HEK293 (cell line): Measurements from ENCODE around the gene AXDND1.

Experiments used
- CTCF ChIA-PET: fragments of 350-600 bp; formaldehyde crosslinking; extraction: SDS; loops from one replicate; lab custom pipeline; 2021; ENCODE audit warnings: antibody characterized with exemption; lab: Yijun Ruan, JAX
- POLR2A ChIA-PET: fragments of 300-600 bp; formaldehyde crosslinking; extraction: SDS; loops from one replicate; lab custom pipeline; 2020; ENCODE audit warnings: antibody characterized with exemption, inconsistent platforms; lab: Yijun Ruan, JAX
- H3K27ac ChIP-seq: fragments of 200-500 bp; sonication (Bioruptor generic); 2 replicates; pipeline ENCODE4 v1.5.1; 2014; ENCODE audit warnings: low read depth, low read length, control low read depth, inconsistent platforms; ENCODE audit errors: extremely low read depth
- H3K36me3 ChIP-seq, 2 experiments: fragments of 200-500 bp in 1 of 2; sonication (Bioruptor generic) in 1 of 2; 1 replicate in 1 of 2; 2 replicates in 1 of 2; pipeline ENCODE4 v1.5.1; 2014 to 2017; ENCODE audit warnings: inconsistent platforms in 2 of 2, low read length in 2 of 2; ENCODE audit not compliant: control insufficient read depth in 2 of 2, insufficient read depth in 1 of 2
- H3K4me1 ChIP-seq: fragments of 200-500 bp; sonication (Bioruptor generic); 2 replicates; pipeline ENCODE4 v1.5.1; 2014; ENCODE audit warnings: mild to moderate bottlenecking, low read length, inconsistent platforms; ENCODE audit not compliant: control insufficient read depth, insufficient read depth
- H3K4me3 ChIP-seq: 2 replicates; pipeline ENCODE4 v1.5.1; 2011; ENCODE audit warnings: low read depth, mild to moderate bottlenecking, control low read depth, low read length, moderate library complexity
- H3K9me3 ChIP-seq: fragments of 200-500 bp; sonication (Bioruptor generic); 2 replicates; pipeline ENCODE4 v1.5.1; 2014; ENCODE audit warnings: low read depth, low read length, inconsistent platforms; ENCODE audit not compliant: control insufficient read depth, insufficient read depth
- GLIS2 ChIP-seq: fragments of 450-650 bp; formaldehyde crosslinking; IDR thresholded peaks from 2 replicates; pipeline ENCODE4 v1.5.1; 2016; ENCODE audit warnings: missing biosample characterization, missing genetic modification characterization
- OVOL3 ChIP-seq: fragments of 450-650 bp; formaldehyde crosslinking; IDR thresholded peaks from 2 replicates; pipeline ENCODE4 v1.5.1; 2016; ENCODE audit warnings: missing biosample characterization, missing genetic modification characterization
- REPIN1 ChIP-seq: fragments of 450-650 bp; formaldehyde crosslinking; IDR thresholded peaks from 2 replicates; pipeline ENCODE4 v1.5.1; 2017; ENCODE audit warnings: missing biosample characterization, missing genetic modification characterization, low read depth
- SCRT1 ChIP-seq: fragments of 450-650 bp; formaldehyde crosslinking; IDR thresholded peaks from 2 replicates; pipeline ENCODE4 v1.5.1; 2016; ENCODE audit warnings: missing biosample characterization, missing genetic modification characterization, borderline replicate concordance
- SP7 ChIP-seq: fragments of 450-650 bp; formaldehyde crosslinking; IDR thresholded peaks from 2 replicates; pipeline ENCODE4 v1.5.1; 2016; ENCODE audit warnings: missing biosample characterization, missing genetic modification characterization
- ZBTB1 ChIP-seq: fragments of 450-650 bp; formaldehyde crosslinking; IDR thresholded peaks from 2 replicates; pipeline ENCODE4 v1.5.1; 2016; ENCODE audit warnings: missing biosample characterization, missing genetic modification characterization
- ZFHX2 ChIP-seq: fragments of 450-650 bp; formaldehyde crosslinking; conservative IDR thresholded peaks from 2 replicates; pipeline ENCODE4 v1.5.1; 2016; ENCODE audit warnings: missing biosample characterization, missing genetic modification characterization
- ZFP3 ChIP-seq: fragments of 450-650 bp; formaldehyde crosslinking; IDR thresholded peaks from 2 replicates; pipeline ENCODE4 v1.5.1; 2016; ENCODE audit warnings: low read depth, missing biosample characterization, missing genetic modification characterization
- ZNF157 ChIP-seq: fragments of 450-650 bp; formaldehyde crosslinking; IDR thresholded peaks from 2 replicates; pipeline ENCODE4 v1.5.1; 2016; ENCODE audit warnings: missing biosample characterization, missing genetic modification characterization
- ZNF184 ChIP-seq: fragments of 450-650 bp; IDR thresholded peaks from 2 replicates; pipeline ENCODE4 v1.5.1; 2018; ENCODE audit warnings: missing biosample characterization, mild to moderate bottlenecking, missing genetic modification characterization
- ZNF391 ChIP-seq: fragments of 450-650 bp; formaldehyde crosslinking; IDR thresholded peaks from 2 replicates; pipeline ENCODE4 v1.5.1; 2016; ENCODE audit warnings: low read depth, missing biosample characterization, missing genetic modification characterization, borderline replicate concordance
- ZNF394 ChIP-seq: fragments of 450-650 bp; formaldehyde crosslinking; IDR thresholded peaks from 2 replicates; pipeline ENCODE4 v1.5.1; 2016; ENCODE audit warnings: missing biosample characterization, missing genetic modification characterization, mild to moderate bottlenecking, moderate library complexity, borderline replicate concordance
- ZNF426 ChIP-seq: fragments of 450-650 bp; formaldehyde crosslinking; IDR thresholded peaks from 2 replicates; pipeline ENCODE4 v1.5.1; 2017; ENCODE audit warnings: missing biosample characterization, missing genetic modification characterization, mild to moderate bottlenecking, inconsistent platforms, moderate library complexity
- ZNF548 ChIP-seq: fragments of 450-650 bp; formaldehyde crosslinking; IDR thresholded peaks from 2 replicates; pipeline ENCODE4 v1.5.1; 2016; ENCODE audit warnings: missing biosample characterization, missing genetic modification characterization
- ZNF558 ChIP-seq: fragments of 450-650 bp; formaldehyde crosslinking; IDR thresholded peaks from 2 replicates; pipeline ENCODE4 v1.5.1; 2016; ENCODE audit warnings: missing biosample characterization, missing genetic modification characterization
- ZNF626 ChIP-seq: fragments of 450-650 bp; sonication (Bioruptor Pico); formaldehyde crosslinking; IDR thresholded peaks from 2 replicates; pipeline ENCODE4 v1.5.1; 2018; ENCODE audit warnings: missing biosample characterization, missing genetic modification characterization, inconsistent platforms
- ZNF670 ChIP-seq: fragments of 450-650 bp; formaldehyde crosslinking; IDR thresholded peaks from 2 replicates; pipeline ENCODE4 v1.5.1; 2016; ENCODE audit warnings: missing biosample characterization, missing genetic modification characterization, low read depth
- ZNF76 ChIP-seq: fragments of 450-650 bp; formaldehyde crosslinking; IDR thresholded peaks from 2 replicates; pipeline ENCODE4; 2016; ENCODE audit warnings: low read depth, missing biosample characterization, missing genetic modification characterization, borderline replicate concordance
- TF ChIP-seq, protein P1 (sequence below): fragments of 450-650 bp; formaldehyde crosslinking; IDR thresholded peaks from 2 replicates; pipeline ENCODE4 v1.5.1; 2016; ENCODE audit warnings: missing biosample characterization, missing genetic modification characterization
- TF ChIP-seq, protein P2 (sequence below): fragments of 450-650 bp; formaldehyde crosslinking; optimal IDR thresholded peaks from 2 replicates; pipeline ENCODE3; 2016; ENCODE audit warnings: missing biosample characterization, mild to moderate bottlenecking, missing genetic modification characterization

The AXDND1 gene

DNA sequence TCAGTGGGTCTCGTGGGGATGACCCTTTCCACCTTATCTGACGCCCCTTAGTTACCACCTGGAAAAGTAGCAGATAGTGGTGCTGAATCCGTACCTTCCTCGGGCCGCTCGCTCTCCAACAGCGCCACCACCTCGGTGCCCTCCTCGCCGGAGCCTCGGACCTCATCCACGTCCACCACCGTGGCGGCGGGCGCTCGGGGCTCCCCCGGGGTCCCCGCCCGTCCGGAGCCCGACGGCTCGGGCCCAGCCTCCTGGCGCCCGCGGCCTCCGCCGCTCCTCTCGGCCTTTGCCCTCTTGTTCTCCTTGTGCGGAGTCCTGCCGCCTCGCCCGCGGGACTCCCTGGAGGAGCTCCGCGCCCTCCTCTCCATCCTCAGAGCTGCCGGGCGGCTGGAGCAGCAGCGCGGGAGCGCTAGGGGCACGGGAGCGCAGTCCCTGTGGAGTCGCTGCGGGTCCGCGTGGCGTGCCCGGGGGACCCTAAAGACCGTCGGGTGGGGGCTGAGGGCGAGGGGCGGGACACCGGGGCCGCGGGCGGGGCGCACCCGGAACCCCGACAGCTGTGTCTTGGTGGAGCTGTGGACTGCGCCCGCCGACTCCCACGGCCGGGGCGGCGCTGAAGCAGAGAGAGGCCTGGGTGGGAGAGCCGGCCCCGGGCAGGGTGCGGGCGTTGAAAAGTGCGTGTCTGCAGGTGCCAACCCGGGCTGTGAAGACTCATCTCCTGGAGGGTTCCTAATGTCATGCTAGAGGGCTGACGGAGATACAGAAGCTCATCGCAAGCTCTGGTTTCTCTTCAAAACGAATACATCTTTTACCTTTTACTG lies 209.9 kb downstream of the AXDND1 start, which contains the start of gene NPHS2 (continued):
- TF ChIP-seq, protein P1, sequence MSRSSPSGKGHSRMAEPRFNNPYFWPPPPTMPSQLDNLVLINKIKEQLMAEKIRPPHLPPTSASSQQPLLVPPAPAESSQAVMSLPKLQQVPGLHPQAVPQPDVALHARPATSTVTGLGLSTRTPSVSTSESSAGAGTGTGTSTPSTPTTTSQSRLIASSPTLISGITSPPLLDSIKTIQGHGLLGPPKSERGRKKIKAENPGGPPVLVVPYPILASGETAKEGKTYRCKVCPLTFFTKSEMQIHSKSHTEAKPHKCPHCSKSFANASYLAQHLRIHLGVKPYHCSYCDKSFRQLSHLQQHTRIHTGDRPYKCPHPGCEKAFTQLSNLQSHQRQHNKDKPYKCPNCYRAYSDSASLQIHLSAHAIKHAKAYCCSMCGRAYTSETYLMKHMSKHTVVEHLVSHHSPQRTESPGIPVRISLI (tag by site-specific recombination): no peak
- TF ChIP-seq ZNF558: no peak
- TF ChIP-seq, protein P2, sequence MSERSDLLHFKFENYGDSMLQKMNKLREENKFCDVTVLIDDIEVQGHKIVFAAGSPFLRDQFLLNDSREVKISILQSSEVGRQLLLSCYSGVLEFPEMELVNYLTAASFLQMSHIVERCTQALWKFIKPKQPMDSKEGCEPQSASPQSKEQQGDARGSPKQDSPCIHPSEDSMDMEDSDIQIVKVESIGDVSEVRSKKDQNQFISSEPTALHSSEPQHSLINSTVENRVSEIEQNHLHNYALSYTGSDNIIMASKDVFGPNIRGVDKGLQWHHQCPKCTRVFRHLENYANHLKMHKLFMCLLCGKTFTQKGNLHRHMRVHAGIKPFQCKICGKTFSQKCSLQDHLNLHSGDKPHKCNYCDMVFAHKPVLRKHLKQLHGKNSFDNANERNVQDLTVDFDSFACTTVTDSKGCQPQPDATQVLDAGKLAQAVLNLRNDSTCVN: no peak
- no peak for TF ChIP-seq ZBTB1

DNA sequence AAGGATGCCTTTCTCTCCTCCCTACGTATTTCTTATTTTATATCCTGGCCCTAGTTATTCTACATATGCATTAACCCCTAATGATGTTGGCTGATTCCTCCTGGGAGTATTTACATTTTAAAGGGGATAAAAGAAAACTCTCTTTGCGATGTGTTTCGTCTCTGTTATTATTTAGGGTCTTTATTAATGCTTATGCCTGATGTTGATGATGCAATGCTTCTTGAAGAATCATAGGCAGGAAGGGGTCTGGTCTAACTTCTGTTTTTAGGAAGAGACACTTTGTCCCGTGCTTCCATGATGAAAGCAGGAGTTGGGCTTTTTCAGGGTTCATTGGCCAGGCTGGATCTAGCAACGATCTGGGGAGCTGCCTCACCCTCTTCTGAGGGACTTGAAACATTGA lies 210.7 kb downstream of the AXDND1 start:
- Histone ChIP-seq H3K36me3 (no peaks in the 10 kb centered on the region), H3K4me1 (no peaks in the 10 kb centered on the region), H3K27ac (no peak overlapping the region), H3K4me3 (no peak overlapping the region), H3K9me3 (no peaks in the 10 kb centered on the region)
- ChIA-PET POLR2A (no interaction called here), CTCF (interaction anchor here (0.7 kb wide), 1 partner anchor 325 kb away, joined by 4 read pairs; no protein-coding TSS in a partner anchor)
- TF ChIP-seq ZNF670: no peak
- no peak for TF ChIP-seq SCRT1 (tag by site-specific recombination)
- no peak for TF ChIP-seq ZFP3 (tag by site-specific recombination)
- TF ChIP-seq ZFHX2 (tag by site-specific recombination): no peak
- no peak for TF ChIP-seq SP7 (tag by site-specific recombination)

DNA sequence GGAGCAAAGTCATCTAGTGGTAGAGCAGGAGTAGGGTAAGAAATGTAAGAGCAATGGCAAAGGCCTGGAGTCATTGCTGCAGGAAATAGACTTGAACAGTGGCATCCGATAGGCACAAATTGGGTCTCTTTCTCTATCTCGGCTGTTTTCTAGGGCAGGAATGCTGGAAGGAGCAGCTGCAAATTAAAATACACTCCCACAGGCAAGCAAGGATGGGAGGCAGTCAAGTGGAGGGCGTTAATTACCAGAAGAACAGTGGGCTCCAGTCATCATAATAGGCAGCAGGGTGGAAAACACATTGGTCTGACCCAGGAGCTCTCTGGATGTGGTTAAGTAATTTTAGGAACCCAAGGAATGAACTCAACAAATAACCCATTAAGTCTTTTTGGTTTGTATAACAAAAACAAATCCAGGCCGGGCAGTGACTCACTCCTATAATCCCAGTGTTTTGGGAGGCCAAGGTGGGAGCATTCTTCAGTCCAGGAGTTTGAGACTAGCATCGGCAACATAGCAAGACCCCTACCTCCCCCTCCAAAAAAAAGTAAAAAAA lies 218.1 kb downstream of the AXDND1 start:
- TF ChIP-seq ZNF626: no peak
- TF ChIP-seq ZNF76 (tag by site-specific recombination): no peak
- no peak for TF ChIP-seq ZNF548 (tag by site-specific recombination)
- TF ChIP-seq OVOL3: no peak
- TF ChIP-seq ZNF157 (tag by site-specific recombination): no peak
- no peak for TF ChIP-seq ZNF391
- TF ChIP-seq ZNF426: no peak
- no peak for TF ChIP-seq ZNF394 (tag by site-specific recombination)
- no peak for TF ChIP-seq GLIS2
- no peak for TF ChIP-seq ZNF184
- no peak for TF ChIP-seq ZNF670
- TF ChIP-seq REPIN1 (tag by site-specific recombination): no peak
- TF ChIP-seq, all 188 proteins: peak for 0
- Histone ChIP-seq H3K36me3 (no peaks in the 10 kb centered on the region), H3K27ac (no peak overlapping the region), H3K4me3 (no peak overlapping the region), H3K9me3 (no peaks in the 10 kb centered on the region), H3K4me1 (no peaks in the 10 kb centered on the region)
- CTCF ChIA-PET: interaction anchor here (0.6 kb wide), 2 partner anchors 15 to 1528 kb away, joined by 3 read pairs; no protein-coding TSS in a partner anchor
- POLR2A ChIA-PET: no interaction called here
